GM19023 (cell line): ENCODE measurements around the gene FOXC2.

Experiments used
- ATAC-seq: cut with Tn5 transposase; IDR thresholded peaks from one replicate; pipeline ENCODE4 v1.9.1; 2021; ENCODE audit warnings: mild to moderate bottlenecking, moderate library complexity; ENCODE audit not compliant: unreplicated experiment

The FOXC2 gene

DNA sequence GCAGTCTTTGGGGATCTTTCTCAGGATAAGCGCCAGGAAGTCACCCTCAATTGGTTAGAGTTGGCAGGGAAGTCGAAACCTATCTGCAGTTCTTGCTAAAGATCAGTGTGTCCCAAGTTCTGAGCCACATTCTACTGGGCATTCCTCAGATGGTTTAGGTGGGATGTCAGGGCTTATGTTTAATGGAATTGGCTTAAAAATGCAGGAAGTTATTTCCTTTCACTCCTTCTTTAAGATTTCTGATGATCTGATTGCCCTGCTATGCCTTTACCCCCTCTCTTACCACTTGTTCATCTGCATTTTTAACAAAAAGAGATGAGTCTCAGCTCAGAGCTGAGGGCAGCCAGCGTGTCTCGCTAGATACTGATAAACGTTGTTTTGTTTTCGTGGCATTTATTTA, 42.5 kb downstream of the FOXC2 start:
- no peak for ATAC-seq

DNA sequence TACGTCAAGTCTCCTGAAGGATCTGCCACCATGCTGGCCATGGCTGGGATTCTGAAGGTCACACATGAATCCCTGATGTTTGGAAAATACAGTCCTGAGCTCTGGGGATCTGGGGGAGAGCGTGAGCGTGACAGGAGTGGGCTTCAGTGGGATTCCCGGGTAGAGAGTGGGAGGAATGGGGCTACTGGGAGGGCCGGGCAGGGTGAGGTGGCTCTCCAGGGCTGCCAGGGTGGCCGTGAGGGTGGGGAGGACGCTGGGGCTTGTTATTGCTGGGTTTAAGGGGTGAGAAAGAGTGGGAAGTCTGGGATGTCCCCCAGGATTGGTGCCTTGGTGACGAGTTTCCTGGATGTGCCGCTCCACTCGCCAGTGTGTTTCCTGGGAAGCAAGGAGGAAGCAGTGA, 43.0 kb downstream of the FOXC2 start:
- ATAC-seq = no peak

DNA sequence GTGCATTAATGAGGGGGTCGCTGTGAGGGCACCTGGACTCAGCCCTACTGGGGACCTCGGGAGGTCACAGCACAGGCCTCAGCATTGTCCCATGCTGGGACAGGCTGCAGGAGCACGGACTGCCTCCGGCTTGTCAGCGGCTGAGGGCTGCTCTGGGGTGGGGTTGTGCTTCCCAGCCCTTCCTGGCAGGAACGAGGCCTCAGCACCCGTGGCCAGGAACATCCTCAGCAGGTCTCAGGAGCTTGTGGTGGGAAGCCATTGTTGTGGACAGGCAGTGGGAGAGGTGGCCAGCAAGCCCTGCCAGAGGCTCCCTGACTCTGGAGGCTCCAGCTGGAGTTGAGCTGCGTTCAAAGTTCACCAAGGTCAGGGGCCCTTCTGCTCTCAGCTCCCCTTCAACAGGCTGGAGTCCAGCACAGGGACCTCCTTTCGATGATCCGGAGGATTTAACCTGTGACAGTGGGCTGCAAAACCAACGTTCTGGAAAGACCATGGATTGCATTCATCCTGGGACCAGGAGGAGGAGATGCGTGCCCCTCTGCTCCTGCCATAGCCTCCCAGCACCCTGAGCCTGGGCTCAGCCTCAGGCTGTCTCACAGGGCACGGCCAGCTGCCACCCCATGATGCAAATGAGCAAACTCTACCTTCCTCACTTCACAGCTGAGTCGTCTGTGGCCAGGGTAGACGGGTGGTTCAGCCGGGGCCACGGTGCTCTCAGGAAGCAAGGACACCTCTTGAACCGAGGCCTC, 44.3 kb downstream of the FOXC2 start:
- no peak for ATAC-seq

DNA sequence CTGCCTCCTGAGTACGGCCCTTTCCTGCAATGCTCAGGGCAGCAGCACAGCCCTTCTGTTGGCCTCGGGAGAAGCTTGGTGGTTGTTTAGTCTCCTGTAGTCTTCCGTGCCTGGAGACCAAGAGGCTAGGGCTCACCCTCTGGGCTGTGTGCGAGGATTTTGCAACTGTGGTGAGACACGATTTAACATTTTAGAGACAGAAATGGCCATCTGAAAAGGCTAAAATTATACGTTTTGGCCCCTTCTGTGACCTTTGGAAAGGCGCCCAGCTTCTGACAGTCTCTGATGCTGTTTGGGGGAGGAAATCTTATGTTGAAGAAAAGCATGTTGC, 44.9 kb downstream of the FOXC2 start:
- ATAC-seq = no peak

DNA sequence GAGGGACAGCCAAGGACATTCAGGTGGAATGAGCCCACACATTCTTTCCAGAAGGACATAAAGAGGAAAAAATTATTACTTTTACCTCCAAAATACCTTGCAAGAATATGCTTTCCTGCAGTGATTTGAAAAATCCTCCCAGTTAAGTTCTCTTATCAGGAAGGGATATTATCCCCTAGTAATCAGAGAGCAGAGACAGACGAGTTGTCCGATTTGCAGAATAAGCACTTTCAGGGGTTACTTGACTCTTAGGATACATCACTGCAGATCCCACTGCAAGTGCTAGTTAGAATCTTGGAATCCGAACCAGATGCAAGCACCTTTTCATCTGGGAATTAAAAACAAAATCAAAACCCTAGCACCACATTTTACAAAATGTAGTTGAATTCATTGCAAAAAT, 45.3 kb downstream of the FOXC2 start:
- no peak for ATAC-seq

DNA sequence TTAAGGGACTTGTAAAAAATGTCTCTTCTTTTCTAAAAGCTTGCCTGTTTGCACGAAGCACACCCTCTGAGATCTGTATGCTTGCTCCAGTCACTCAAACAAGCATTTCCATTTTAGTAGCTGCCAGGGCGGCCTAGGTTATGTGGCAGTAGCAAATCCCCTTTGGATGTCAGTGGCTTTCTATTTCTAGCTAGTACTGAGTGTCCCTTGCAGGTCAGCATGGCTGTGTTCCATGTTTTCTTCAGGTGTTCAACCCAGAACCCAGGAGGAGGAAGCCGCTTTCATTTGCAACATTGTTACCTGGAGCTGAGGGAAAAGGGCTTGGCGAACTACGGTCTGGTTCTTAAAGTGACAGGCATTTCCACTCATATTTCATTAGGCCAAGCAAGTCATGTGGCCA, 48.1 kb downstream of the FOXC2 start:
- no peak for ATAC-seq

DNA sequence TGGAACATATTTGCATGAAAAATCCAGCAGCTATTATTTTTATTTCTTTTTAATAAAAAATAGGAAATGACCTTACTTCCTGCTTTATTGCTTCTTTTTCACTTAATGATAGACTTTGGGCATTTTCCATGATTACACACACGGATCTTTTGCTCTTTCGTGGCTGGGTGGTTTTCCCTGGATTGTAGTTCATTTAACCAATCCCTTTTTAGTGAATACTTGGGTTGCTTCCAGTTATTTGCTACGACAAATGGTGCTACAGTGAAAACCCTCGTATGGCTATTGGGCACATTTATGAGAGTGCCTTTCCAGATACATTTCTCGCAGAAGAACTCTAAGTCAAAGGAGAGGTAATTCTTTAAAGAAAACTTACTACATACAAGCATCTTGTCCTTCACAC, 50.3 kb downstream of the FOXC2 start:
- no peak for ATAC-seq

DNA sequence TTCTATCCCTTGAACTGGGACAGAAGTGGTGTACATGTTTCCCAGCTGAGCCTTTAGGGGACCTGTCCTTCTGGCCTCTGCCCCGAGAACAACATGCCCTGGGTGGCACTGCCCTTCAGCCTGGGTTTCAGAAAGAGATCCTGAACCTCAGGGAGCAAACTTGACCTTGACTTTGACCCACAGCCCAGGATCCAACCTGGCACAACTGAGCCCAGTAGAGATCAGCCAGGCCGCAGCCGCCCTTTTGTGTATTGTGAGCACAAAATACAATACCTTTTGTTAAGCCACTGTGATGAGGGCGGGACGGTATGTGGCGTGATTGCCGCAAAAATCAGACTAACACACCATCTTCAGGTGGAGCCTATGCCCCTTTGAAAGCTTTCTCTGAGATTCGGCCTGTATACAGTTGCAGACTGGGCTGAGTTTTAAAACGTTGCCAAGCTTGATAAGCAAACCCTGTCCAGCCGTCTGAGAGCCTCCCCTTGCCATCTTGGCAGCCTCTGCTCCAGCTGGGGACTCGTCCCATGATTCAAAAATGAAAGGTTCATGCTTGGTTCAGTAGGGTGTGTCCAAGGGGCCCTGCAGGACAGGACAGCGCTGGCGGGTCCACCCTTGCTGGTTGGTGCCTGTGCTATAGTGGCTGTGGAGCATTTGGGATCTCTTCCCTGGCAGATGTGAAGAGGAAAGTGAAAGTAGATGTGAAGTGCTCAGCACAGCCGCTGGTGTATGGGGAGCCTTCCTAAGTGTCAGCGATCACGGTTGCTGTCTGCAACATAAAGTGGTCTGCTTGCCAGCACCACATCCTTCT, 52.0 kb downstream of the FOXC2 start:
- no peak for ATAC-seq
